ENCODE measurements around the gene EIF1B. TPM values are rescaled to one million over a fixed set of nuclear protein-coding genes. Genes with fewer than 3 reads are reported as not detected.

EIF1B gene
- total RNA-seq, 1 experiment from 2014 or later: 25.0 TPM

Other genes with a start within 250 kb of the EIF1B start
- not detected for gene ENTPD3, start 77.5 kb downstream of the EIF1B start, total RNA-seq (2021; ENCODE audit: unreplicated experiment)
- gene RPL14, start 147.6 kb downstream of the EIF1B start, total RNA-seq (2021; ENCODE audit: unreplicated experiment): 1,134 TPM
- gene ZNF619, start 167.4 kb downstream of the EIF1B start, total RNA-seq (2021; ENCODE audit: unreplicated experiment): 1.3 TPM
- 1.3 TPM for gene ZNF620, start 196.3 kb downstream of the EIF1B start, total RNA-seq (2021; ENCODE audit: unreplicated experiment)
- 24.9 TPM for gene ZNF621, start 215.3 kb downstream of the EIF1B start, total RNA-seq (2021; ENCODE audit: unreplicated experiment)